ENCODE measurements around the gene CXXC5.

Gene CXXC5

GRCh38 chr5:139638736-139639618 lies 9.2 kb upstream of the CXXC5 start:
- DNase-seq = peak in 1 of 2 experiments; percentile 20

GRCh38 chr5:139639619-139640380 lies 8.3 kb upstream of the CXXC5 start:
- no peak for DNase-seq

DNA sequence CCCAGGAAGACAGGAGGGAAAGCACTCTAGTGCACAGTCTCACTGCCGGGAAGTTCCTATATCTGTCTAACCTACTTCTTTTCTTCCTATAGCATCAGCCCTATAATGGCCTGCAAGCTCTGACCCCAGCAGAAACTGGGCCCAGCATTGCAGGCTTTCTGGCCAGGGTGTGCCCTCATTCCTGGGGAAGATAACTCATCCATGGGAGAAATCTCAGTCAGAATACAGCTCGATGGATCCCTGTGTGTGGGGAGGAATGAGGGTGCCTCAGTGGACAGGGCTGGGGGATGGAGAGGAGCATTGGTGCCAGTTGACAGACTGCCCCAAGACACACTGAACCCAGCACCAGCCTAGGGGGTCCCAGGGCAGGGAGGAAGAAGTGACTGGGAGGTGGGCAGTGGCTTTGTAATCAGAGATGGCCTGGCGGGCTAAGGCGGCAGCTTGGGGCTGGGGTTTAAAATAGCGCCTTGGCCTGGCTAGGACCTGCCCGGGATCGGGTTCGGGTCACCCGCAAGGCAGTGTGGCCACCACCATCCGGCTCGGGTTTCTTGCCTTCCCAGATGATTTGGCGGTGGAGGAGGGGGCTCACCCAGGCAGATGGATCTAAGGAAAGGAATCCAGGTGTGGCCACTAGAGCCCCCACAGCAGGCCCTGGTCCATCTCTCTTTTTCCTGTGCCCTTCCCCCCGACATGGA lies 7.6 kb upstream of the CXXC5 start:
- DNase-seq = no peak

- DNase-seq = no peak
Observed at GRCh38 chr5:139641116-139642080, 6.8 kb upstream of the CXXC5 start.

DNA sequence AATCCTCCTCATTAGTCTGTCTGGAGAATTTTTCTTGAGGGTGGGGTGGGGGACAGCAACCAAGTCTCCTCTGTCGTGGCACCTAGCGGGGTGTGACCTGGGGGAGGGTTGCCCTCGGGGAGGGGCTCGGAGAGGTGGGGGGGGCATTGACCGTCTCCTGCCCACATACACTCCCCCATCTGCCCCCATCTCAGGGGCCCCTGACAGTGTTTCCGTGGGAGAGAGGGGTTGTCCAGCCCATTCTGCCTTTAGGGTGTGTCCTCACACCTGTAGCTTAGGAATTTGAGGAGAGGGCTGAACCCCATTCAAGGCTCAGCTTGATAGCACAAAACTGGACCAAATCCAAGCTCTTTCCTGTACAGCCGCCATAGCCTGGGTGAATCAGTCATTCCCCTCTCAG lies 5.9 kb upstream of the CXXC5 start:
- DNase-seq = no peak

- no peak for DNase-seq
Observed at GRCh38 chr5:139642891-139643871, 5.0 kb upstream of the CXXC5 start.

- DNase-seq = no peak
Observed at GRCh38 chr5:139644001-139644456, 4.1 kb upstream of the CXXC5 start.

GRCh38 chr5:139644646-139645429 lies 3.3 kb upstream of the CXXC5 start:
- no peak for DNase-seq

GRCh38 chr5:139645430-139645871 lies 2.7 kb upstream of the CXXC5 start:
- no peak for DNase-seq

DNA sequence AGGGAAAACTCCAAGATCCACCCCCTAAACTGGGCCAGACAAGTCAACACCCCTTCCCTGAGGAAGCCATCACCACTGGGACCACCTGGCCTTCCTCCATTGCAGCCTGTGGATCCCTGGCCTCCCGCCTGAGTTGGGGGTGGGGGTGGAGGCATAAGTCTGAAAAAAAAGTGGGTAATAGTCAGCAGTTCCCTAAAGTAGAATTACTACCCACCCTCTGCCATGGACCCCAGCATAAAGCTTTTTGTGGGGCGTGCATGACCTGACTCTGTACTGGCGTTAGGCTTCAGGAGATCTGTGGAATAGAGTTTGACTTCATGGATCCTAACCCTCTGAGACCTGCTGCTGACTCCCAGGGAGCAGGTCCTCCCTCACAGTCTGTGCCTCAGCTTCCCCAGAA lies 2.0 kb upstream of the CXXC5 start:
- DNase-seq = no peak

- DNase-seq = no peak
Observed at GRCh38 chr5:139646912-139647505, 1.1 kb upstream of the CXXC5 start.

DNA sequence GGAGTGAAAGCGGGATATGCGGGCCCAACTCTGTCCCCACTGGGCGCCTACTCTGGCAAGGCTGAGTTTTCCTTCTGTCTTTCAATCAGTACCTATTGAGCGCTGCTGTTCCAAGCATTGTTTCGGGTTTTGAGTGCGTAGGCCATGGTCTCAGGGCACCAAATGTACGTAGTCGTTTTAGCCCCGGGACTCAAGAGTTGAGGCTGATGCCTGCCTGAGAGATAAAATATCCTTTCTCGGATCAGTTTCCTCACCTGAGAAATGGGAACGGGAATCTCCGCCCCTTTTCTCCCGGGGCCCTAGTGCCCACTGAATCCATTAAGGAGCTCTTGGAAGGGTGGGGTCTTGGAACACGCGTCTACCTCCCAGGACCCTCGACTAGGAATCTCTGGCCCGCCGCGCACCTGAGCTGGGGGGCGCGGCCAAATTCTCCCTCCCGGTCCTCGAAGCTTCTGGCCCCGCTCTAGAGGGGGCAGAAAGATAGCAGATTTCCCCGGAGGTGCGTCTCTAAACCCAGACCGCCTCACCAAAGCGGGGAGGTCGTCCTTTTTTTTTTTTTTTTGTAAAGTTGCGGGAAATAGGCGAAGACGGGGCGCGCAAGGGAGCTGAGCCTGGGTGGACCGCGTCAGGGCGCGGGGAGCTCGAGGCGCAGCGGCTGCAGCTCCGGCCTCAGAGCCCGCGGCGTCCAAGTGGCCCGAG lies 494 bp upstream of the CXXC5 start:
- no peak for DNase-seq

- no peak for DNase-seq
Observed at GRCh38 chr5:139649082-139649991, 1.2 kb downstream of the CXXC5 start.

DNA sequence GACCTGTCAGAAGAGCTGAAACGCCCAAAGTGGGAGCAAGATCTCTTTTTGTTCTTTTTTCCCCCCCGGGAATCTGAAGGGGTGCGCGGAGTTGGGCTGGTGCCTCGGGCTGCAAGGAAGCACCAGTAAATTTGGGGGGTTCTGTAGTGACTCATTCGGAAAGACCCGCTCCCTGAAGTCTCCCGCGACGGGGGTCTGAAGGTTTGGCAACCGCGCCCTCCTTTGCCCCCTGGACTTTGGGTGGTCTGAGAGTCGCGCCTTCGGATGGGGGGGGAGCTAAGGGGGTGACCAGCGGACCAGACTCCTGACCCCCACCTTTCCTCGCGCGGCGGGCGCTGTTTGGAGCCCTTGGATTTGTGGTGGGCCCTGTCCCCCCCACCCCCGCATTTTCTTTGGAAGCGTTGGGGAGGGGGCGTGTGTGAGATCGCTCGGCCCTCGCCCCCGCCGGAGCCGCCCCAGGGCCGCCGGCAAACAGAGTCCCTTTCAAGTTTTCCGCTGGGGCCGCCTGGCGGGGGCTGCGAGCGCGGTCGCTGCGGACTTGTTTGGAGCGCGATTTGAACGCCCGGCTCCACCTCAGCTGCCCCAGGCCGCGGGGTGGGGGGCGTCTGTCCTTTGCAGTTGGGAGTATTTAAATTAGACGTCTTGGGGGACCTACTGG lies 2.0 kb downstream of the CXXC5 start:
- DNase-seq = no peak

DNA sequence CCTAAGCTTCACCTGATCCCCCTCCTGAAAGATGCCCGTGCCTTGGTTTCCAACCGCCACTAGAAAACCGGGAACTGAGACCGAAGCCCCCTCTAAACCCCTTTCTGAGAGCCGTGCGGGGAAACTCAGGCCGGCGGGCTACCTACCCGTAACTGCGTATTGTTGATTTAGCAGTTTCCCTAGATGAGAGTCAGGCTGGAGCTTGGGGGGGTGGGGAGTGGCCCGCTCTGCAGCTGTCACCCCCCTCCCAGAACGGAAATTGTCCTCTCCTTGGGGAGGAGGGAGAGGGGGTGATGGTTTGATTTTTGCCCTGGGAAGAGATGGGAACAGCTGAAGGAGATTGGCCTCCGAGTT lies 2.5 kb downstream of the CXXC5 start:
- DNase-seq = no peak

DNA sequence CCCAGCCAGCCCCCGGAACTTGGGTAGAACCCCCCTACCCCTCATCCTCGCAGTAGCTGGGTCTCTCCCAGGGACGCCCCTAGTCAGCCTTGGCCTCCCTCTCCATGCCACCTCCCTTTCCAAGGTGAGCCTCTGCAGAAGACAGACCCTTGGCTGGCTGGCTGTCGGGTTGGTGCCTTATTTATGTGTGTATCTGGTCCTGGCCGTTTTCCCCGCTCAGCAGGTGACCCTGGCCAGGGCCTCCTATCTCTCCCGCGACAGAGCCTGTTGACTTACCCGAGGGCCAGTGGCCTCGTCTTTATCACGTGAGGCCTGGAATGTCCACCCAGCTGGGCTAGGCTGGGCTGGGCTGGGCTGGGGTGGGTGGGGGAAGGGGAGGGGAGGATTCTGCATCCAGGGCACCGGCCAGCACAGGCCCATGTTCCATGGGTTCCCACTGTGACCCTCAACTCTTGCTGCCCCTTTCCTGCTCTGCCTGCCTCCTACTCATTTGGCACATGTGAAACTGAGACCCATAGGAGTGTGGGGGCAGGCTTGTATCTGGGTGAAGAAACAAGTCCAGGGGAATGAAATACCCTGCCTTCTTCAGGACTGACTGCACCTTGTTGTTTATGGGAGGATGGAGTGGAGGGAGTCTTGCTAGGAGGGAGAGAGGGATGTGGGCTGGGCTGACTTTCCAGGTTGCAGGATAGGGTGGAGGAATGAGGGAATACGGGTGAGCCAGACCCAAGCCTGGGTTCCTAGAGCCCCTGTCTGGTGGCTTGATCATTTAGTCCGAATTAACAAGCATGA lies 3.1 kb downstream of the CXXC5 start:
- no peak for DNase-seq

Measured in NCI-H2081 (cell line).